Panc1 (cell line): Measurements from ENCODE around the gene AMIGO1. TPM values are rescaled to one million over a fixed set of nuclear protein-coding genes. Genes with fewer than 3 reads are reported as not detected.

Source experiments
- ATAC-seq: fragments of 200-7000 bp; cut with Tn5 transposase; 2 replicates; pipeline ENCODE4 v1.9.1; 2020; ENCODE audit warnings: mild to moderate bottlenecking, moderate library complexity
- BruUV-seq: library from RNA; stranded (reverse); fragments of 400-500 nt; replicated peaks from 2 replicates; lab custom pipeline; 2021; lab: Mats Ljungman, UMichigan
- CTCF ChIA-PET: fragments of 300-600 bp; sonication (Branson Sonifier 250); formaldehyde crosslinking; loops from one replicate; lab custom pipeline; 2022; ENCODE audit warnings: antibody characterized with exemption; lab: Charles Lee
- POLR2A ChIA-PET: fragments of 300-600 bp; sonication (Branson Sonifier 250); formaldehyde crosslinking; loops from one replicate; lab custom pipeline; 2022; ENCODE audit warnings: antibody characterized with exemption; lab: Charles Lee
- DNase-seq: peaks from one replicate; pipeline ENCODE4 v3.0.0-alpha.2; 2010; ENCODE audit warnings: low read depth, low spot score
- H3K27ac ChIP-seq: 2 replicates; pipeline ENCODE4 v1.5.1; 2011; ENCODE audit warnings: mild to moderate bottlenecking, low read length, inconsistent platforms
- H3K27me3 ChIP-seq: fragments of 200-500 bp; sonication (Bioruptor generic); 2 replicates; pipeline ENCODE4 v1.6.0; 2014; ENCODE audit warnings: low read length, inconsistent platforms; ENCODE audit not compliant: control insufficient read depth, insufficient read depth
- H3K36me3 ChIP-seq: fragments of 200-500 bp; sonication (Bioruptor generic); 2 replicates; pipeline ENCODE4 v1.5.1; 2014; ENCODE audit warnings: inconsistent platforms, mild to moderate bottlenecking, low read length, moderate library complexity; ENCODE audit not compliant: control insufficient read depth, insufficient read depth
- H3K4me1 ChIP-seq: 2 replicates; pipeline ENCODE4 v1.5.1; 2011; ENCODE audit warnings: inconsistent platforms, mild to moderate bottlenecking, low read length, moderate library complexity; ENCODE audit not compliant: control insufficient read depth, insufficient read depth
- H3K4me3 ChIP-seq, 2 experiments: 2 replicates each; pipeline ENCODE4 v1.5.1; 2011 to 2012; ENCODE audit warnings: low read depth in 2 of 2, low read length in 2 of 2, mild to moderate bottlenecking in 2 of 2, inconsistent platforms in 1 of 2, moderate library complexity in 1 of 2
- H3K9me3 ChIP-seq: fragments of 200-500 bp; sonication (Bioruptor generic); 2 replicates; pipeline ENCODE4 v1.5.1; 2014; ENCODE audit warnings: low read depth, mild to moderate bottlenecking, inconsistent platforms, low read length, moderate library complexity; ENCODE audit not compliant: control insufficient read depth, insufficient read depth
- POLR2AphosphoS5 ChIP-seq: IDR thresholded peaks from 2 replicates; pipeline ENCODE4 v1.6.1; 2012; ENCODE audit warnings: mild to moderate bottlenecking, low read depth, low read length, moderate library complexity
- SIN3A ChIP-seq: IDR thresholded peaks from 2 replicates; pipeline ENCODE4 v1.6.1; 2012; ENCODE audit warnings: low read depth, mild to moderate bottlenecking, low read length, moderate library complexity, borderline replicate concordance; ENCODE audit not compliant: insufficient read depth
- TCF7L2 ChIP-seq: IDR thresholded peaks from 2 replicates; pipeline ENCODE4 v1.6.1; 2011; ENCODE audit warnings: mild to moderate bottlenecking, low read depth, low read length, inconsistent platforms
- in situ Hi-C: cut with HindIII; loops from 2 replicates; pipeline ENCODE4 v1.10.0; 2016; ENCODE audit warnings: low sequenced_read_pairs, low pct_unique_long_range_greater_than_20kb
- intact Hi-C: fragments of 100-400 bp; cut with micrococcal nuclease; formaldehyde crosslinking; loops from one replicate; pipeline ENCODE4 v1.10.0; 2022; ENCODE audit not compliant: unreplicated experiment
- total RNA-seq: library from RNA; stranded (reverse); gene quantifications from one replicate; pipeline ENCODE4 v1.2.1, GENCODE V29; 2021; ENCODE audit not compliant: unreplicated experiment
- TF ChIP-seq, protein P1 (sequence below): fragments of 450-650 bp; IDR thresholded peaks from 2 replicates; pipeline ENCODE4 v1.5.1; 2017; ENCODE audit warnings: mild to moderate bottlenecking
- TF ChIP-seq, protein P2 (sequence below), 2 experiments: IDR thresholded peaks; 2 replicates each; pipeline ENCODE4 v1.6.1; 2011 to 2012; ENCODE audit warnings: low read depth in 2 of 2, control low read depth in 1 of 2, low read length in 1 of 2, mild to moderate bottlenecking in 1 of 2, moderate library complexity in 1 of 2; ENCODE audit not compliant: insufficient read depth in 1 of 2

AMIGO1 gene
- total RNA-seq, 1 experiment from 2014 or later, result 0.64 TPM

DNA sequence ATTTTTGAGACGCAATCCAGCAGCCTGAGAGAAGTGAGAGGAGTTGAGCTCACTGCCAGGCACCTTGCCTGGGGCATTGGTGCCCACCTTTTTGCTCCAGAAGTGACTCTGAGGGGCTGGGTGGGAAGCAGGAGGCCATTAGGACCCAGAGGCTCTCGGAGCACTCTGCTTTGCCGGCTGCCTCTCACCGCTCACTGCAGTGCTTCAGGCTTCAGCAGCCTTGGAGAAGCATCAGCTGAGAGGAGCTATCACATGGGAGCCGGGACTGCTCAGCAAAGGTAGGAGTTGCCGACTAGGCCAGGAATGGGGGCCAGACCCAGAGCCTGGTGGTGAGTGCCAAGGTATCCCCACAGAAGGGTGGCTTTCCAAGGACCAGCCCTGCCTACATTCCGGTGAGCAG lies 30.1 kb upstream of the AMIGO1 start, which contains the start of gene GPR61:
GPR61 (plus strand) TSS at position 197 of the 400 bp plus-strand sequence. CDS start 3,151 bp downstream, outside the sequence.
- TF ChIP-seq, protein P1, sequence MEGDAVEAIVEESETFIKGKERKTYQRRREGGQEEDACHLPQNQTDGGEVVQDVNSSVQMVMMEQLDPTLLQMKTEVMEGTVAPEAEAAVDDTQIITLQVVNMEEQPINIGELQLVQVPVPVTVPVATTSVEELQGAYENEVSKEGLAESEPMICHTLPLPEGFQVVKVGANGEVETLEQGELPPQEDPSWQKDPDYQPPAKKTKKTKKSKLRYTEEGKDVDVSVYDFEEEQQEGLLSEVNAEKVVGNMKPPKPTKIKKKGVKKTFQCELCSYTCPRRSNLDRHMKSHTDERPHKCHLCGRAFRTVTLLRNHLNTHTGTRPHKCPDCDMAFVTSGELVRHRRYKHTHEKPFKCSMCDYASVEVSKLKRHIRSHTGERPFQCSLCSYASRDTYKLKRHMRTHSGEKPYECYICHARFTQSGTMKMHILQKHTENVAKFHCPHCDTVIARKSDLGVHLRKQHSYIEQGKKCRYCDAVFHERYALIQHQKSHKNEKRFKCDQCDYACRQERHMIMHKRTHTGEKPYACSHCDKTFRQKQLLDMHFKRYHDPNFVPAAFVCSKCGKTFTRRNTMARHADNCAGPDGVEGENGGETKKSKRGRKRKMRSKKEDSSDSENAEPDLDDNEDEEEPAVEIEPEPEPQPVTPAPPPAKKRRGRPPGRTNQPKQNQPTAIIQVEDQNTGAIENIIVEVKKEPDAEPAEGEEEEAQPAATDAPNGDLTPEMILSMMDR, result no peak
- TF ChIP-seq TCF7L2, result no peak
- TF ChIP-seq, protein P2, sequence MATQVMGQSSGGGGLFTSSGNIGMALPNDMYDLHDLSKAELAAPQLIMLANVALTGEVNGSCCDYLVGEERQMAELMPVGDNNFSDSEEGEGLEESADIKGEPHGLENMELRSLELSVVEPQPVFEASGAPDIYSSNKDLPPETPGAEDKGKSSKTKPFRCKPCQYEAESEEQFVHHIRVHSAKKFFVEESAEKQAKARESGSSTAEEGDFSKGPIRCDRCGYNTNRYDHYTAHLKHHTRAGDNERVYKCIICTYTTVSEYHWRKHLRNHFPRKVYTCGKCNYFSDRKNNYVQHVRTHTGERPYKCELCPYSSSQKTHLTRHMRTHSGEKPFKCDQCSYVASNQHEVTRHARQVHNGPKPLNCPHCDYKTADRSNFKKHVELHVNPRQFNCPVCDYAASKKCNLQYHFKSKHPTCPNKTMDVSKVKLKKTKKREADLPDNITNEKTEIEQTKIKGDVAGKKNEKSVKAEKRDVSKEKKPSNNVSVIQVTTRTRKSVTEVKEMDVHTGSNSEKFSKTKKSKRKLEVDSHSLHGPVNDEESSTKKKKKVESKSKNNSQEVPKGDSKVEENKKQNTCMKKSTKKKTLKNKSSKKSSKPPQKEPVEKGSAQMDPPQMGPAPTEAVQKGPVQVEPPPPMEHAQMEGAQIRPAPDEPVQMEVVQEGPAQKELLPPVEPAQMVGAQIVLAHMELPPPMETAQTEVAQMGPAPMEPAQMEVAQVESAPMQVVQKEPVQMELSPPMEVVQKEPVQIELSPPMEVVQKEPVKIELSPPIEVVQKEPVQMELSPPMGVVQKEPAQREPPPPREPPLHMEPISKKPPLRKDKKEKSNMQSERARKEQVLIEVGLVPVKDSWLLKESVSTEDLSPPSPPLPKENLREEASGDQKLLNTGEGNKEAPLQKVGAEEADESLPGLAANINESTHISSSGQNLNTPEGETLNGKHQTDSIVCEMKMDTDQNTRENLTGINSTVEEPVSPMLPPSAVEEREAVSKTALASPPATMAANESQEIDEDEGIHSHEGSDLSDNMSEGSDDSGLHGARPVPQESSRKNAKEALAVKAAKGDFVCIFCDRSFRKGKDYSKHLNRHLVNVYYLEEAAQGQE (IDR thresholded peaks at IDR 0.05; ENCODE audit: insufficient read depth in 1 of 2, low read depth in 2 of 2, low read length in 1 of 2), result no peak
- BruUV-seq, result no TSS peak
- CTCF ChIA-PET, result interaction anchor here (0.7 kb wide), 1 partner anchor 359 kb away, joined by 3 read pairs; no protein-coding TSS in a partner anchor
- intact Hi-C loops, result loop anchor here (10.0 kb wide), 2 partner anchors 105 to 445 kb away; partner anchors contain the start of gene AHCYL1
- no peak for DNase-seq
- in situ Hi-C loops, result no loop called here
- Histone ChIP-seq H3K27me3 (no peaks in the 10 kb centered on the region), H3K27ac (no peak within 1 kb of the TSS), H3K4me1 (no peaks in the 10 kb centered on the region), H3K9me3 (no peaks in the 10 kb centered on the region), H3K36me3 (no peaks in the 10 kb centered on the region), H3K4me3 (no peak within 1 kb of the TSS)
- no peak for ATAC-seq
- POLR2A ChIA-PET, result no interaction called here

DNA sequence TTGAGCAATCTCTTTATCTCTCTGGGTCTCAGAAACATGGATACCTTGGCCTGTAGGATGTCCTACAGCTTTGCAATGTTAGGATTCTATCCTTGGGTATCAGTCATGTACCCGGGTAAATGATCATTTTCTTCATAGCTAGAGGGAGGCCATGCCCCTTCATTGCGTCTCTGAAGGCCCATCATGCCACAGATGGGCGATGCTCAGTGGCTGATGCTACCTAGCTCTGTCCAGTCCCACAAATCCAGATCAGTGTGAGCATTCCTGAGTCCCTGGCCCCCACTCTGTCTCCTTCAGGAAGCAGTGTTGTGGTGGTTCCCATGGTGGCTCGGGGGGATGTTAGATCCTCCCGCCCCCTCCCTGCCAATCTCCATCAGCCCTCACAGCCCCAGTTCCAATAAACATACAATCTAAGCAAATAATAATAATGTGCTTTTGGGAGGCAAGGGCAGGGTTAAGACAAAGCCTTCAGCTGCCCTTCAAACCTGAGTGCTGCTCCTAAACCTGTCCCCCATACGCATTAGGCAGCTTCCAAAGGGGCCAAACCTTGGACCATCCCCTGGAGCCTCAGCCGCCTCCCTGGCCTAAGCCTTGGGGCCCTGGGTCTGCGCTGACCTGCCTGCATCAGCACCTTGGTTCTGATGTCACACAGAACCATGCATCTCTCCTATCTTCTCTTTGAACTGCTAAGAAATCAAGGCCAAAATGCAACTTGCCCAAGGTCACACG lies 29.5 kb upstream of the AMIGO1 start:
- Histone ChIP-seq H3K4me3 (no peak overlapping the region), H3K27me3 (no peaks in the 10 kb centered on the region), H3K36me3 (no peaks in the 10 kb centered on the region), H3K4me1 (no peaks in the 10 kb centered on the region), H3K9me3 (no peaks in the 10 kb centered on the region), H3K27ac (no peak overlapping the region)
- intact Hi-C loops, result loop anchor here (10.0 kb wide), 1 partner anchor 104 kb away; no protein-coding TSS in a partner anchor
- BruUV-seq, result no TSS peak
- POLR2A ChIA-PET, result no interaction called here
- in situ Hi-C loops, result no loop called here
- no peak for DNase-seq
- no peak for ATAC-seq
- TF ChIP-seq SIN3A, result no peak
- TF ChIP-seq, protein P2 (IDR thresholded peaks at IDR 0.05; ENCODE audit: insufficient read depth in 1 of 2, low read depth in 2 of 2, low read length in 1 of 2), result no peak
- TF ChIP-seq POLR2AphosphoS5, result no peak
- TF ChIP-seq TCF7L2, result no peak
- TF ChIP-seq, protein P1, result no peak
- CTCF ChIA-PET, result interaction anchor here (0.7 kb wide), 1 partner anchor 359 kb away, joined by 3 read pairs; no protein-coding TSS in a partner anchor
